Ramos (cell line): Measurements from ENCODE around the gene MYO5C.

ENCODE experiments used
- in situ Hi-C: fragments of 300-500 bp; cut with MboI; formaldehyde crosslinking; loops from one replicate; pipeline ENCODE4 v1.14.3; 2022; ENCODE audit warnings: low sequenced_read_pairs; ENCODE audit not compliant: unreplicated experiment

The MYO5C gene

GRCh38 chr15:52295421-52296001 is at the start of gene MYO5C:
Gene MYO5C (minus strand): TSS chr15:52295804. CDS start chr15:52295636, 168 bp downstream.
- in situ Hi-C loops: no loop called here

GRCh38 chr15:52344592-52344991 is 49.0 kb upstream of the MYO5C start:
- in situ Hi-C loops: no loop called here

- in situ Hi-C loops: no loop called here
These were observed 48.2 kb upstream of the MYO5C start for GRCh38 chr15:52343831-52344230.

GRCh38 chr15:52340093-52340492 is 44.5 kb upstream of the MYO5C start:
- in situ Hi-C loops: no loop called here

GRCh38 chr15:52338891-52339290 is 43.3 kb upstream of the MYO5C start:
- in situ Hi-C loops: no loop called here

GRCh38 chr15:52338058-52338457 is 42.5 kb upstream of the MYO5C start:
- in situ Hi-C loops: no loop called here

GRCh38 chr15:52337198-52337853 is 41.7 kb upstream of the MYO5C start:
- in situ Hi-C loops: no loop called here

GRCh38 chr15:52336529-52336928 is 40.9 kb upstream of the MYO5C start:
- in situ Hi-C loops: no loop called here

GRCh38 chr15:52334491-52335160 is 39.0 kb upstream of the MYO5C start:
- in situ Hi-C loops: loop anchor here (5.0 kb wide), 1 partner anchor 398 kb away; no protein-coding TSS in a partner anchor

- in situ Hi-C loops: loop anchor here (5.0 kb wide), 1 partner anchor 401 kb away; no protein-coding TSS in a partner anchor
These were observed 36.1 kb upstream of the MYO5C start for GRCh38 chr15:52331490-52332240.

- in situ Hi-C loops: loop anchor here (5.0 kb wide), 1 partner anchor 402 kb away; no protein-coding TSS in a partner anchor
These were observed 34.4 kb upstream of the MYO5C start for GRCh38 chr15:52329987-52330386.

GRCh38 chr15:52329150-52329549 is 33.5 kb upstream of the MYO5C start:
- in situ Hi-C loops: no loop called here

- in situ Hi-C loops: no loop called here
These were observed 33.1 kb upstream of the MYO5C start for GRCh38 chr15:52328680-52329079.

- in situ Hi-C loops: no loop called here
These were observed 31.2 kb upstream of the MYO5C start for GRCh38 chr15:52326756-52327155.

GRCh38 chr15:52324109-52324508 is 28.5 kb upstream of the MYO5C start:
- in situ Hi-C loops: no loop called here

GRCh38 chr15:52318729-52319500 is 23.3 kb upstream of the MYO5C start:
- in situ Hi-C loops: no loop called here

- in situ Hi-C loops: no loop called here
These were observed 22.1 kb upstream of the MYO5C start for GRCh38 chr15:52317688-52318087.

GRCh38 chr15:52317022-52317421 is 21.4 kb upstream of the MYO5C start:
- in situ Hi-C loops: no loop called here

- in situ Hi-C loops: no loop called here
These were observed 13.5 kb upstream of the MYO5C start for GRCh38 chr15:52309154-52309548.
